ENCODE data around the gene PRPSAP2. TPM values are rescaled to one million over a fixed set of nuclear protein-coding genes. Genes with fewer than 3 reads are reported as not detected.

The PRPSAP2 gene
- total RNA-seq, 1 donor, result 26.3 TPM

- DNase-seq (ENCODE audit: low read depth), result no peak
- no peak for TF ChIP-seq CTCF (IDR thresholded peaks at IDR 0.05; ENCODE audit: insufficient read depth, low read length)
- H3K4me3 ChIP-seq (ENCODE audit: low read depth, low read length), result no peak overlapping the region
Observed at GRCh38 chr17:18928628-18929125, 70.7 kb downstream of the PRPSAP2 start.

- no peak overlapping the region for H3K4me3 ChIP-seq (ENCODE audit: low read depth, low read length)
- no peak for TF ChIP-seq CTCF (IDR thresholded peaks at IDR 0.05; ENCODE audit: insufficient read depth, low read length)
- no peak for DNase-seq (ENCODE audit: low read depth)
Observed at GRCh38 chr17:18932360-18933055, 74.6 kb downstream of the PRPSAP2 start.

- DNase-seq (ENCODE audit: low read depth), result no peak
- H3K4me3 ChIP-seq (ENCODE audit: low read depth, low read length), result no peak overlapping the region
Observed at GRCh38 chr17:18933102-18934058, 75.4 kb downstream of the PRPSAP2 start.

GRCh38 chr17:18937981-18938691, 80.2 kb downstream of the PRPSAP2 start:
- no peak for DNase-seq (ENCODE audit: low read depth)
- no peak for TF ChIP-seq CTCF (IDR thresholded peaks at IDR 0.05; ENCODE audit: insufficient read depth, low read length)
- no peak overlapping the region for H3K4me3 ChIP-seq (ENCODE audit: low read depth, low read length)

More at GRCh38 chr17:18933102-18934058, 75.4 kb downstream of the PRPSAP2 start:
- TF ChIP-seq CTCF (IDR thresholded peaks at IDR 0.05; ENCODE audit: insufficient read depth, low read length), result no peak

- H3K4me3 ChIP-seq (ENCODE audit: low read depth, low read length), result no peak overlapping the region
- TF ChIP-seq CTCF (IDR thresholded peaks at IDR 0.05; ENCODE audit: insufficient read depth, low read length), result no peak
- DNase-seq (ENCODE audit: low read depth), result no peak
Observed at GRCh38 chr17:18938692-18939023, 80.7 kb downstream of the PRPSAP2 start.

- no peak overlapping the region for H3K4me3 ChIP-seq (ENCODE audit: low read depth, low read length)
- TF ChIP-seq CTCF (IDR thresholded peaks at IDR 0.05; ENCODE audit: insufficient read depth, low read length), result no peak
- no peak for DNase-seq (ENCODE audit: low read depth)
Observed at GRCh38 chr17:18944646-18945045, 86.7 kb downstream of the PRPSAP2 start.
